CD4-positive, alpha-beta memory T cell (primary cell): ENCODE data around the gene PCSK4. TPM values are rescaled to one million over a fixed set of nuclear protein-coding genes. Genes with fewer than 3 reads are reported as not detected.

Source experiments
- CTCF ChIA-PET: fragments of 350-600 bp; sonication (Branson Sonifier 250); formaldehyde crosslinking; loops from one replicate; lab custom pipeline; 2021; ENCODE audit warnings: inconsistent platforms; ENCODE audit not compliant: partially characterized antibody; lab: Charles Lee
- POLR2A ChIA-PET: fragments of 350-600 bp; sonication (Branson Sonifier 250); formaldehyde crosslinking; loops from one replicate; lab custom pipeline; 2021; ENCODE audit not compliant: partially characterized antibody; lab: Charles Lee
- DNase-seq, 5 donors: peaks; one replicate each; pipeline versions ENCODE4 v3.0.0 to v3.0.0-alpha.2; 2020 to 2022; ENCODE audit warnings: mixed read lengths in 1 of 5
- H3K27ac ChIP-seq: one replicate; pipeline ENCODE4 v1.7.0; 2013; ENCODE audit warnings: low read depth, low read length
- H3K27me3 ChIP-seq: 2 replicates; pipeline ENCODE4 v1.7.0; 2013; ENCODE audit warnings: mild to moderate bottlenecking, low read length, moderate library complexity; ENCODE audit not compliant: insufficient read depth
- H3K36me3 ChIP-seq: 2 replicates; pipeline ENCODE4 v1.7.0; 2013; ENCODE audit warnings: mild to moderate bottlenecking, low read length, moderate library complexity; ENCODE audit not compliant: insufficient read depth
- H3K4me1 ChIP-seq: 2 replicates; pipeline ENCODE4 v1.7.0; 2013; ENCODE audit warnings: mild to moderate bottlenecking, low read length, moderate library complexity; ENCODE audit not compliant: insufficient read depth
- H3K4me3 ChIP-seq, 2 donors: one replicate each; pipeline ENCODE4 v1.7.0; 2013; ENCODE audit warnings: low read length in 2 of 2, mild to moderate bottlenecking in 1 of 2
- H3K9me3 ChIP-seq, 2 donors: one replicate each; pipeline ENCODE4 v1.7.0; 2013; ENCODE audit warnings: low read length in 2 of 2, control low read depth in 1 of 2; ENCODE audit not compliant: control insufficient read depth in 1 of 2
- H3K27ac Mint-ChIP-seq, 7 donors: one replicate each; pipeline ENCODE4 v1.8.0; 2020 to 2021; ENCODE audit warnings: mixed read lengths in 7 of 7, mild to moderate bottlenecking in 6 of 7, inconsistent platforms in 3 of 7, moderate library complexity in 3 of 7
- H3K27me3 Mint-ChIP-seq, 2 donors: one replicate each; pipeline ENCODE4 v1.8.0; 2020 to 2021; ENCODE audit warnings: mixed read lengths in 2 of 2
- H3K36me3 Mint-ChIP-seq, 2 donors: one replicate each; pipeline ENCODE4 v1.8.0; 2020 to 2021; ENCODE audit warnings: mixed read lengths in 2 of 2, inconsistent platforms in 1 of 2, mild to moderate bottlenecking in 1 of 2
- H3K4me1 Mint-ChIP-seq, 4 donors: one replicate each; pipeline ENCODE4 v1.8.0; 2020 to 2021; ENCODE audit warnings: mixed read lengths in 4 of 4, mild to moderate bottlenecking in 1 of 4
- H3K4me3 Mint-ChIP-seq, 8 donors: one replicate each; pipeline ENCODE4 v1.8.0; 2020 to 2021; ENCODE audit warnings: mixed read lengths in 8 of 8, mild to moderate bottlenecking in 7 of 8, moderate library complexity in 6 of 8, inconsistent platforms in 3 of 8
- H3K9me3 Mint-ChIP-seq, 8 donors: one replicate each; pipeline ENCODE4 v1.8.0; 2020 to 2021; ENCODE audit warnings: mixed read lengths in 8 of 8, mild to moderate bottlenecking in 5 of 8, inconsistent platforms in 3 of 8, moderate library complexity in 1 of 8
- intact Hi-C: fragments of 100-400 bp; cut with micrococcal nuclease; formaldehyde crosslinking; loops from one replicate; pipeline ENCODE4 v1.15.1; 2023
- polyA plus RNA-seq, 2 donors: library from polyadenylated mRNA; unstranded; fragments of 300-500 nt; fragmentation: Illumina TruSeq; gene quantifications; one replicate each; pipeline ENCODE4 v1.2.3, GENCODE V29; 2021
- total RNA-seq, 2 experiments: library from RNA; stranded (reverse); gene quantifications; one replicate each; pipeline ENCODE4 v1.2.3, GENCODE V29; 2021

PCSK4 gene
- total and polyA plus RNA-seq, 4 experiments from 2014 or later, result 3.1 to 3.7 TPM; not detected in 2

- Mint-ChIP-seq H3K4me1 (peaks cover 4 to 35% (median 13%) of the 10 kb centered on the region in 4 donors), H3K9me3 (no peaks in the 10 kb centered on the region), H3K27me3 (peaks cover 0 to 1% of the 10 kb centered on the region in 2 donors), H3K36me3 (peaks cover 0 to 1% of the 10 kb centered on the region in 2 donors), H3K27ac (peak overlapping the region in 1 of 7 donors; percentile 24), H3K4me3 (peak overlapping the region in 5 of 8 donors; percentile 10 to 62 (median 31))
- DNase-seq, result no peak
- intact Hi-C loops, result no loop called here
- Histone ChIP-seq H3K4me1 (peaks cover 40% of the 10 kb centered on the region), H3K27ac (no peak overlapping the region), H3K36me3 (no peaks in the 10 kb centered on the region), H3K4me3 (no peak overlapping the region), H3K9me3 (no peaks in the 10 kb centered on the region), H3K27me3 (no peaks in the 10 kb centered on the region)
- ChIA-PET CTCF (interaction anchor here (0.6 to 2.6 kb wide), 5 partner anchors 27 to 64 kb away, joined by 3 to 9 read pairs (median 3); no protein-coding TSS in a partner anchor), POLR2A (interaction anchor here (1.1 to 3.1 kb wide), 6 partner anchors 16 to 203 kb away, joined by 3 to 12 read pairs (median 8); partner anchors contain the start of genes CIRBP, PCSK4 and REEP6)
Observed at GRCh38 chr19:1472231-1473084, 17.7 kb downstream of the PCSK4 start.

DNA sequence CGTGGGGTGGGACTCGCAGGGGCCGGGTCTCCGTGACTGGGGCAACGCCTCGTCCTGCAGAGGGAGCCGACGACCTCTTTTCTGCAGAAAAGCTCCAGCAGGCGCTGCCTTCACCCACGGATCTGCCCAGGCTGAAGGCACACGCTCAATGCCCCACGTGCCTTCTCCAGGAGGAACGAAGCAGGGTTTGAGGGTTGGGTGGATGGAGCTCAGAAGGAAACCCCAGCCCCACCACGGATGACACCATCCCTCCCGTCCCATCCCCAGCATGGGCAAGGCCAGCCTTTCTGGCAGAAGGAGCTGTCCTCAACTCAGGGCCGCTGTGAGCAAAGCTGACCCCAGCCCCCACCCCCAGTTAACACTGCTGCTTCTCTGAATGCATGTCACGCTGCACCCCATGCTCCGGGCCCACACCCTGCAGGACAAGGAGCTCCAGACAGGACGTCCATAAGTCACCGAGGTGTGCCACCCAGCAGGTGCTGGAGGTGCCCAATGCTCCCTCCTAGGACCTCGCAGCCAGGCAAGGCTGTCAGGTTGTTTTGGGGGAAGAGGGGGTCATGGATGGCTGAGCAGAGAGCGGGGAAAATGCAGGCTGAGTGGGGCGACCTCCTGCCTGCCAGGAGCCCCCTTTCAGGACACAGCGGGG lies 18.5 kb downstream of the PCSK4 start:
- Mint-ChIP-seq H3K4me1 (peaks cover 3 to 29% (median 8%) of the 10 kb centered on the region in 4 donors), H3K9me3 (no peaks in the 10 kb centered on the region), H3K27ac (peak overlapping the region in 1 of 7 donors; percentile 68), H3K27me3 (peaks cover 0 to 1% of the 10 kb centered on the region in 2 donors), H3K4me3 (peak overlapping the region in 6 of 8 donors; percentile 10 to 82 (median 74)), H3K36me3 (no peaks in the 10 kb centered on the region)
- Histone ChIP-seq H3K27ac (no peak overlapping the region), H3K27me3 (no peaks in the 10 kb centered on the region), H3K36me3 (no peaks in the 10 kb centered on the region), H3K4me1 (peaks cover 44% of the 10 kb centered on the region), H3K4me3 (peak overlapping the region in 1 of 2 donors; percentile 58), H3K9me3 (no peaks in the 10 kb centered on the region)
- DNase-seq, result no peak
- CTCF ChIA-PET, result interaction anchor here (0.6 to 2.6 kb wide), 5 partner anchors 27 to 63 kb away, joined by 3 to 9 read pairs (median 3); no protein-coding TSS in a partner anchor
- intact Hi-C loops, result loop anchor here (2.0 kb wide), 2 partner anchors 27 to 43 kb away; no protein-coding TSS in a partner anchor
- POLR2A ChIA-PET, result interaction anchor here (1.1 to 3.1 kb wide), 7 partner anchors 15 to 202 kb away, joined by 3 to 12 read pairs (median 5); partner anchors contain the start of genes CIRBP, PCSK4 and REEP6

- H3K27ac ChIP-seq, result no peak overlapping the region
- H3K4me1 Mint-ChIP-seq, result peaks cover 3 to 23% (median 8%) of the 10 kb centered on the region in 4 donors
- no peak for DNase-seq
- H3K9me3 ChIP-seq, result no peaks in the 10 kb centered on the region
- peak overlapping the region; percentile 53 to 84 (median 74) for H3K4me3 Mint-ChIP-seq
- H3K4me3 ChIP-seq, result peak overlapping the region; percentile 57 to 58
- H3K36me3 Mint-ChIP-seq, result no peaks in the 10 kb centered on the region
- intact Hi-C loops, result loop anchor here (2.0 kb wide), 2 partner anchors 26 to 44 kb away; no protein-coding TSS in a partner anchor
- H3K27me3 Mint-ChIP-seq, result peaks cover 0 to 1% of the 10 kb centered on the region in 2 donors
- H3K27me3 ChIP-seq, result no peaks in the 10 kb centered on the region
- H3K27ac Mint-ChIP-seq, result no peak overlapping the region
- no peaks in the 10 kb centered on the region for H3K36me3 ChIP-seq
- ChIA-PET CTCF (interaction anchor here (0.9 to 2.6 kb wide), 4 partner anchors 26 to 62 kb away, joined by 3 to 9 read pairs (median 3); no protein-coding TSS in a partner anchor), POLR2A (interaction anchor here (0.6 to 3.1 kb wide), 9 partner anchors 8 to 202 kb away, joined by 3 to 12 read pairs (median 4); partner anchors contain the start of genes C19orf25, CIRBP, PCSK4 and REEP6)
- no peaks in the 10 kb centered on the region for H3K9me3 Mint-ChIP-seq
- peaks cover 48% of the 10 kb centered on the region for H3K4me1 ChIP-seq
Observed at GRCh38 chr19:1471010-1471514, 19.1 kb downstream of the PCSK4 start.

DNA sequence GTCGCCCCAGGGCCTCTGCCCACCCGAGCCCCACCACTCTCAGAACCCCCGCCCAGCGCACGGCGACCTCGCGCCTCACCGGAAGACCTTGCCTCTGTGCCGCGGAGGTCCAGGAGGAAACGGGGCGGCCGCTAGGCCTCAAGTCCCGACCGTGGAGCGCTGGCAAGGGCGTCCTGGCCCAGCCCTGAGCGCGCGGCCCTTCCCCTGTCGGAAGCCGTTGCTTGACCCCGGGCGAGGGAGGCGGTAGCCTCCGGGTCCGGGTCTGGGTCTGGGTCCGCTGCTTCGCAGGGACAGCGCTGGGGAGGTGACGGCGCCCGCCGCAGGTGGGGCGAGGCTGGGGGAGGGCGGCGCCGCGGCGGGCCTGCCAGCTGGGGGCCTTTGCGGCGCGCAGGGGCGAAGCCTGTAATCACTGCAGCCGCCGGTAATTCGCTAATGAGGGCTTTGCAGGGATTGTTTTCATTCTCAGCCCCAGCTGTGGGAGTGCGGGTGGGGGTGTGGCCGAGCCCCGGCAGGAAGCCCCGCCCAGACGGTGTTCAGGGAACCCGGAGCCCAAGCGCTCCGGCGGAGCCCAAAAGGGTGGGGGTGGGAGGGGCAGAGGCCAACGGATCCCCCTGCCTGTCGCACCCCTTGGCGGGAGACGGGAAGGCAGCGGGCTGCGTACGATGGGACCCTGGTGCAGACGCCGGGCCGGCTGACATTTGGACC lies 19.7 kb downstream of the PCSK4 start:
- Mint-ChIP-seq H3K4me3 (peak overlapping the region; percentile 67 to 83 (median 77)), H3K4me1 (peaks cover 3 to 21% (median 8%) of the 10 kb centered on the region in 4 donors), H3K9me3 (no peaks in the 10 kb centered on the region), H3K36me3 (no peaks in the 10 kb centered on the region), H3K27ac (peak overlapping the region in 1 of 7 donors; percentile 58), H3K27me3 (peaks cover 0 to 1% of the 10 kb centered on the region in 2 donors)
- POLR2A ChIA-PET, result interaction anchor here (0.6 to 3.1 kb wide), 8 partner anchors 8 to 201 kb away, joined by 3 to 12 read pairs (median 4); partner anchors contain the start of genes C19orf25, CIRBP, PCSK4 and REEP6
- H3K36me3 ChIP-seq, result no peaks in the 10 kb centered on the region
- no peaks in the 10 kb centered on the region for H3K9me3 ChIP-seq
- DNase-seq, result peak; percentile 66 to 80 (median 70)
- intact Hi-C loops, result loop anchor here (1.0 to 2.0 kb wide), 3 partner anchors 9 to 44 kb away; partner anchors contain the start of gene C19orf25
- CTCF ChIA-PET, result interaction anchor here (1.1 to 2.6 kb wide), 2 partner anchors 25 to 35 kb away, joined by 3 to 9 read pairs; no protein-coding TSS in a partner anchor
- peaks cover 54% of the 10 kb centered on the region for H3K4me1 ChIP-seq
- peak overlapping the region; percentile 57 to 58 for H3K4me3 ChIP-seq
- H3K27ac ChIP-seq, result no peak overlapping the region
- H3K27me3 ChIP-seq, result no peaks in the 10 kb centered on the region

- H3K9me3 Mint-ChIP-seq, result no peaks in the 10 kb centered on the region
- peak overlapping the region in 1 of 2 donors; percentile 58 for H3K4me3 ChIP-seq
- H3K9me3 ChIP-seq, result no peaks in the 10 kb centered on the region
- H3K4me1 ChIP-seq, result peaks cover 54% of the 10 kb centered on the region
- peak overlapping the region; percentile 67 to 83 (median 77) for H3K4me3 Mint-ChIP-seq
- H3K27ac Mint-ChIP-seq, result peak overlapping the region in 1 of 7 donors; percentile 58
- no peak for DNase-seq
- H3K27me3 Mint-ChIP-seq, result peaks cover 0 to 1% of the 10 kb centered on the region in 2 donors
- H3K27me3 ChIP-seq, result no peaks in the 10 kb centered on the region
- no peak overlapping the region for H3K27ac ChIP-seq
- H3K36me3 Mint-ChIP-seq, result no peaks in the 10 kb centered on the region
- H3K36me3 ChIP-seq, result no peaks in the 10 kb centered on the region
- ChIA-PET POLR2A (interaction anchor here (0.9 to 3.1 kb wide), 6 partner anchors 9 to 201 kb away, joined by 3 to 12 read pairs (median 4); partner anchors contain the start of genes C19orf25, CIRBP, PCSK4 and REEP6), CTCF (interaction anchor here (2.6 kb wide), 1 partner anchor 25 kb away, joined by 9 read pairs; no protein-coding TSS in a partner anchor)
- intact Hi-C loops, result loop anchor here (1.0 to 2.0 kb wide), 3 partner anchors 9 to 45 kb away; partner anchors contain the start of gene C19orf25
- H3K4me1 Mint-ChIP-seq, result peaks cover 3 to 21% (median 8%) of the 10 kb centered on the region in 4 donors
Observed at GRCh38 chr19:1470055-1470304, 20.2 kb downstream of the PCSK4 start.
